HEK293 (cell line): Measurements from ENCODE around the gene NTF4.
"Not testable (repeated sequence)": the region's sequence is repeated elsewhere in the genome, so short reads cannot be mapped to it uniquely, and the experiment has no call there.

Experiments
- CTCF ChIA-PET: fragments of 350-600 bp; formaldehyde crosslinking; extraction: SDS; loops from one replicate; lab custom pipeline; 2021; ENCODE audit warnings: antibody characterized with exemption; lab: Yijun Ruan, JAX
- POLR2A ChIA-PET: fragments of 300-600 bp; formaldehyde crosslinking; extraction: SDS; loops from one replicate; lab custom pipeline; 2020; ENCODE audit warnings: antibody characterized with exemption, inconsistent platforms; lab: Yijun Ruan, JAX
- H3K27ac ChIP-seq: fragments of 200-500 bp; sonication (Bioruptor generic); 2 replicates; pipeline ENCODE4 v1.5.1; 2014; ENCODE audit warnings: low read depth, low read length, control low read depth, inconsistent platforms; ENCODE audit errors: extremely low read depth
- H3K36me3 ChIP-seq, 2 experiments: fragments of 200-500 bp in 1 of 2; sonication (Bioruptor generic) in 1 of 2; 1 replicate in 1 of 2; 2 replicates in 1 of 2; pipeline ENCODE4 v1.5.1; 2014 to 2017; ENCODE audit warnings: inconsistent platforms in 2 of 2, low read length in 2 of 2; ENCODE audit not compliant: control insufficient read depth in 2 of 2, insufficient read depth in 1 of 2
- H3K4me1 ChIP-seq: fragments of 200-500 bp; sonication (Bioruptor generic); 2 replicates; pipeline ENCODE4 v1.5.1; 2014; ENCODE audit warnings: mild to moderate bottlenecking, low read length, inconsistent platforms; ENCODE audit not compliant: control insufficient read depth, insufficient read depth
- H3K4me3 ChIP-seq: 2 replicates; pipeline ENCODE4 v1.5.1; 2011; ENCODE audit warnings: low read depth, mild to moderate bottlenecking, control low read depth, low read length, moderate library complexity
- H3K9me3 ChIP-seq: fragments of 200-500 bp; sonication (Bioruptor generic); 2 replicates; pipeline ENCODE4 v1.5.1; 2014; ENCODE audit warnings: low read depth, low read length, inconsistent platforms; ENCODE audit not compliant: control insufficient read depth, insufficient read depth
- ATF2 ChIP-seq: fragments of 450-650 bp; formaldehyde crosslinking; IDR thresholded peaks from 2 replicates; pipeline ENCODE4 v1.5.1; 2016; ENCODE audit warnings: missing biosample characterization, missing genetic modification characterization, low read depth
- CTCF ChIP-seq: fragments of 450-650 bp; formaldehyde crosslinking; IDR thresholded peaks from 2 replicates; pipeline ENCODE4 v1.5.1; 2016; ENCODE audit warnings: missing biosample characterization, missing genetic modification characterization
- PRDM10 ChIP-seq: fragments of 450-650 bp; formaldehyde crosslinking; IDR thresholded peaks from 2 replicates; pipeline ENCODE4 v1.5.1; 2016; ENCODE audit warnings: missing biosample characterization, missing genetic modification characterization
- ZBTB6 ChIP-seq: fragments of 450-650 bp; formaldehyde crosslinking; IDR thresholded peaks from 2 replicates; pipeline ENCODE4 v1.5.1; 2017; ENCODE audit warnings: missing biosample characterization, missing genetic modification characterization
- ZFP3 ChIP-seq: fragments of 450-650 bp; formaldehyde crosslinking; IDR thresholded peaks from 2 replicates; pipeline ENCODE4 v1.5.1; 2016; ENCODE audit warnings: low read depth, missing biosample characterization, missing genetic modification characterization

Gene NTF4

DNA sequence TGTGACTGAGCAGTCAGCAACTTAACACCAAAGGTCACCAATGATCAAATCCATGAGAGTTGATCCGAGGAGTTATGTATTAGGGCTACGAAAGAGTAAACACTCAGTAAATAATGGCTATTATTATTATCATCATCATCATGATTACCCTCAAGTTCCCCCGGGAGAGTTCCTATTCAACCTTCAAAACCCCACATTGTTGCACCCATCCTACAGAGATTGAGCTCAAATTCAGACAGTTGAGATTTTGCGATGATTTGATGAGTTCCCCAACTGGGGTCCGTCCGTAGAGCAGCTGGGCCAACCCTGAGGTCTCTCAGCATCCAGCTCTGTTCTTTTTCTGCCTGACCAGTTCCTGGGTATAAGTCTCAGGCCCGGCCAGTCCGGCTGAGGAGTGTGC is 26.5 kb downstream of the NTF4 start:
- POLR2A ChIA-PET, result not testable (repeated sequence)

GRCh38 chr19:49036815-49037214 is 27.8 kb downstream of the NTF4 start, which contains the start of gene CGB1:
TSS of gene CGB1 (minus strand) at chr19:49036895. CDS start at chr19:49036711, 184 bp downstream.
- TF ChIP-seq ZBTB6, result peak; percentile 73; the same call in 1 of the 2 replicates
- POLR2A ChIA-PET, H3K4me1 ChIP-seq, H3K36me3 ChIP-seq, H3K27ac ChIP-seq, H3K4me3 ChIP-seq, CTCF ChIA-PET, H3K9me3 ChIP-seq: not testable (repeated sequence)

More for the DNA sequence above, 26.5 kb downstream of the NTF4 start:
- peak; percentile 82 for TF ChIP-seq ZFP3 (tag by site-specific recombination)
- CTCF ChIA-PET, result interaction anchor here (0.7 to 1.2 kb wide), 3 partner anchors 17 to 38 kb away, joined by 3 read pairs; no protein-coding TSS in a partner anchor
- H3K4me3 ChIP-seq, H3K4me1 ChIP-seq, H3K36me3 ChIP-seq, H3K9me3 ChIP-seq, H3K27ac ChIP-seq: not testable (repeated sequence)

DNA sequence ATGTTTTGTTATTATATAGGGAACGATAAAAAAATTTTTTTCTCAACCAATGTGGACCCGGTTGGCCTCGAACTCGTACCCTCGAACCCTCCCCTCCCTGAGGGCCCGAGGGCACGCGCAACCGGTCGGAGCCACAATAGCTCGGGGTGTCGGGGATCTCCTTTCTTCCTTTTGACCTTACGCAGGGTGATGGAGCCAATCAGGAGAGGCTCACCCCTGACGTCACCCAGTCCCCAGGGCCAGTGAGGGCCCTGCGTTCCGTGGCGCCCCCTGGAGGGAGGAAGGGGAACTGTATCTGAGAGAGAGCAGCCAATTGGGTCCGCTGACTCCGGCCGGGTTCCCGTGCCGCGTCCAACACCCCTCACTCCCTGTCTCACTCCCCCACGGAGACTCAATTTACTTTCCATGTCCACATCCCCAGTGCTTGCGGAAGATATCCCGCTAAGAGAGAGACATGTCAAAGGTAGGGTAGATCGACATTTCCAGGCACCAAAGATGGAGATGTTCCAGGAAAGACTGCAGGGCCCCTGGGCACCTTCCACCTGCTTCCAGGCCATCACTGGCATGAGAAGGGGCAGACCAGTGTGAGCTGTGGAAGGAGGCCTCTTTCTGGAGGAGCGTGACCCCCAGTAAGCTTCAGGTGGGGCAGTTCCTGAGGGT is 32.8 kb downstream of the NTF4 start, which contains the start of gene CGB2:
CGB2 (plus strand) TSS at position 249 of the 660 bp plus-strand sequence; CDS start at position 455, 206 bp downstream.
- TF ChIP-seq CTCF (tag by site-specific recombination) (peak; percentile 49; the same call in 1 of the 2 replicates), ZBTB6 (0 out of 2 replicates have a peak, but pooled peaks have one; percentile 25), ATF2 (peak; percentile 60; the same call in 1 of the 2 replicates)
- H3K36me3 ChIP-seq, H3K4me1 ChIP-seq, H3K4me3 ChIP-seq, H3K9me3 ChIP-seq, POLR2A ChIA-PET, H3K27ac ChIP-seq: not testable (repeated sequence)
- CTCF ChIA-PET, result interaction anchor here (0.7 kb wide), 2 partner anchors 14 to 39 kb away, joined by 3 to 4 read pairs; partner anchors contain the start of genes GYS1 and RUVBL2

- H3K9me3 ChIP-seq, H3K36me3 ChIP-seq, H3K27ac ChIP-seq, H3K4me3 ChIP-seq, POLR2A ChIA-PET, H3K4me1 ChIP-seq: not testable (repeated sequence)
- peak; percentile 85 for TF ChIP-seq ZFP3 (tag by site-specific recombination)
- CTCF ChIA-PET, result interaction anchor here (0.6 to 0.7 kb wide), 2 partner anchors 30 to 37 kb away, joined by 3 read pairs; partner anchors contain the start of gene RUVBL2
Measured at GRCh38 chr19:49030323-49030722, 34.3 kb downstream of the NTF4 start.

DNA sequence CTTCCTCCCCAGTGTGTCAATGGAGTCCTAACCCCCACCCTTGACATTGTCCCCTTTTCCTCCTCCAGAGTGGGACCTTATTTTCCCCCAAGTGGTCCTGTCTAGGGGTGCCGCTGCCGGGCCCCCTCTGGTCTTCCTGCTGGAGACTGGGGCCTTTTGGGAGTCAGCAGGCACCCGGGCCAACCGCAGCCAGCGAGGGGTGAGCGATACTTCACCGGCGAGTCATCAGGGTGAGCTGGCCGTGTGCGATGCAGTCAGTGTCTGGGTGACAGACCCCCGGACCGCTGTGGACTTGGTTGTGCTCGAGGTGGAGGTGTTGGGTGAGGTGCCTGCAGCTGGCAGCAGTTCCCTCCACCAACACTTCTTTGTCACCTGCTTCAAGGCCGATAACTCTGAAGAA is 34.9 kb downstream of the NTF4 start:
- H3K27ac ChIP-seq, H3K36me3 ChIP-seq, H3K4me1 ChIP-seq, POLR2A ChIA-PET, H3K9me3 ChIP-seq, H3K4me3 ChIP-seq: not testable (repeated sequence)
- TF ChIP-seq PRDM10 (tag by site-specific recombination), result peak; percentile 69
- CTCF ChIA-PET, result interaction anchor here (0.6 to 0.7 kb wide), 3 partner anchors 30 to 430 kb away, joined by 3 to 4 read pairs (median 3); partner anchors contain the start of gene RUVBL2

DNA sequence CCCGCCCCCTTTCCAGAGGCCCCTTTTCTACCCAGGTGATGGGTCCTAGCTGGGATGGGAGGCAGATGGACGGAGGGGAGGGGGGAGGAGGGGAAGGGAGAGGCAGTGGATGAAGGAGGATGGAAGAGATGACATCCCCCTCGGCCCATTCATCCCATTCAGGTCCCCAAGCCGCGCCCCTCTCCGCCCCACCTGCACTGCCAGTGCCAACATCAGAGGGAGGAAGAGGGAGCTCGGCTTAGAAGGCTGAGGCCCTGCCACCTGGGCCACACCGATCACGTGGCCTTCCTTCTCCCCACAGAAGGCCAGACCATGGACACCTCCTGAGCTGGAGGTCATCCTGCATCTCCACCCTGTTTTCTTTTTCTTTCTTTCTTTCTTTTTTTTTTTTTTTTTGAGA is 35.9 kb downstream of the NTF4 start:
- H3K4me1 ChIP-seq, H3K9me3 ChIP-seq, CTCF ChIA-PET, H3K27ac ChIP-seq, POLR2A ChIA-PET, H3K4me3 ChIP-seq, H3K36me3 ChIP-seq: not testable (repeated sequence)
